ENCODE measurements around the gene TAF3.

GRCh38 chr10:7810443-7810842 lies 7.9 kb upstream of the TAF3 start:
- TF ChIP-seq CTCF (IDR thresholded peaks at IDR 0.05) = no peak
- TF ChIP-seq POLR2AphosphoS5 (IDR thresholded peaks at IDR 0.05; ENCODE audit: low read depth, low read length) = no peak

Data from Panc1 (cell line).